T-helper 22 cell (primary cell): ENCODE results near the gene NACC2.
"Not testable (repeated sequence)": the region's sequence is repeated elsewhere in the genome, so short reads cannot be mapped to it uniquely, and the experiment has no call there.

ENCODE experiments used
- DNase-seq: peaks from one replicate; pipeline ENCODE4 v3.0.0-alpha.2; 2020; ENCODE audit warnings: low read depth

The NACC2 gene

DNA sequence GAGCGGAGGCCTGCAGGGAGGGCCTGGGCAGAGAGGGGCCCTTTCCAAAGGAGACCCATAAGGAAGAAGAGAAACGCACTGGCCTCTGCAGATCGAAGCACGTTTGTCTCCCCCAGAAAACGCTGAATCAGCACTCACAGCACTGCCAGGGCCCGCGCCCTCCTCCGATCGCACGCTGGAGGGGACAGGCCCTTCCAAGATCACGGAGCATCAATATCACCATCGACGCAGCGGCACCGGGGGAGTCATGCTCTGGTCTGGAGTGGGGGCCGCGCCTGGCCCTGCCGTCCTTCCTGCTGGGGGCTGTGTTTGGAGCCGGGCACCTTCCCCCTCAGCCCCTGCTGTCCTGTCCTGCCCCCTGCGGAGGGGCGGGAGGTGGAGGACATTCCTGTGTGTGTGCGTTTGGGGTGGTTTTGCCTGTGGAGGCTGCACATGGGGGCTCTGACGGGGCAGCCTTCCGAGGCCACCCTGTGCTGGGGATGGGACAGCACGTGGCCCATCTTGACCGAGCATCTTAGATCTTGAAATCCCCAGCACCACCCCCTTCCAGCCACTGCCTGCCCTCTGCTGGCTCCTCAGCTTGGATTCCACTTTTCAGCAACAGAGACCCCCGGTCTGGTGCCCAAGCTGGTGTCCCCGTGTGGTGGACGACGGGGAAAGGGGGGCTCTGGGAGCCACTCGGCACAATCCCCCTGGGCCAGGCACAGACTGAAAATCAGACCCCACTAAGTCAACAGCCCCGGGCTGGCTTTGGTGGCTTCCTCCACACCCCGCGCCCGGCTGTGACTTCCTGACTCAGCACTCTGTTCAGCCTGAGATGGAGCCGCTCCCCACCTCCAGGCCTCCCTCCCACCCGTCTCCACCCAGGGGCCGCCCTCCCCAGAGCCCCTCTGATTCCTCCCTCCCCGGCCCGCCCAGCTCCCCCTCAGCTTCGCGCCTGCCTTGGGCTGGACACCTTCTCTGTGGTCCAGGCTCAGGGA lies 15.3 kb upstream of the NACC2 start:
- no peak for DNase-seq

DNA sequence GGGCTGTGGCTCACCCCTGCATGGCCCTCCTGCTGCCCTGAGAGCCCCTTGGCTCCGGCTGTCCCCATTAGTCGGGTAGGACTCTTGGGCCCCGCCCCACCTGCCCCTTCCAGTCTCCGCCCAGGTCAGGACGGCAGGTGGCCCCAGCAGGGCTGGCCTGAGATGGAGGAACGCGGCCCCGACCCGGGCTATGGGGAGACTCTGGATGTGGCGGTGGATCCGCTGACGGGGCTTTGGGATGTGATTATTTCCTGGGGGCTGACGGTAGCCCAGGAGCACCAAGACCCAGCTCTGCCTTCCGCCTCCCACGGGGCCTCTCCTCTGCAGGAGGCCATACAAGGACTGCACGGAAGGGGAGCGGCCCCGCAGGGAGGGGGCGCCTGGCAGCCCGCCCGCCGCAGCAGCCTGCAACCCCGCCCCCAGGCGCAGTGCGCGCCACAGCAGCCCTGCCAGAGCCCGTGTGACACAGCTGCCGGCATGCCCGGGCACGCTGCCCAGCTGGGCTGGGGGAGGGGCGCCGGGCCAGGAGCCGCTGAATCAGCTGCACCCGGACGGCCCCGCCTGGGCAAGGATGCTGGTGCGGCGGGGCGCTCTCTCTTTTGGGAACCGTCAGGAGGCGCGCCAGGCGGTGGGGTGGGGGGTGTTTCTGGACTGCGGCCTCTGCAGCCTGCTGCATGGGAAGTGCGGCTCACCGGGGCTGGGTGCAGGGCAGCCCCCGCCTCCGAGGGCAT lies 14.4 kb upstream of the NACC2 start:
- peak; percentile 87 for DNase-seq

DNA sequence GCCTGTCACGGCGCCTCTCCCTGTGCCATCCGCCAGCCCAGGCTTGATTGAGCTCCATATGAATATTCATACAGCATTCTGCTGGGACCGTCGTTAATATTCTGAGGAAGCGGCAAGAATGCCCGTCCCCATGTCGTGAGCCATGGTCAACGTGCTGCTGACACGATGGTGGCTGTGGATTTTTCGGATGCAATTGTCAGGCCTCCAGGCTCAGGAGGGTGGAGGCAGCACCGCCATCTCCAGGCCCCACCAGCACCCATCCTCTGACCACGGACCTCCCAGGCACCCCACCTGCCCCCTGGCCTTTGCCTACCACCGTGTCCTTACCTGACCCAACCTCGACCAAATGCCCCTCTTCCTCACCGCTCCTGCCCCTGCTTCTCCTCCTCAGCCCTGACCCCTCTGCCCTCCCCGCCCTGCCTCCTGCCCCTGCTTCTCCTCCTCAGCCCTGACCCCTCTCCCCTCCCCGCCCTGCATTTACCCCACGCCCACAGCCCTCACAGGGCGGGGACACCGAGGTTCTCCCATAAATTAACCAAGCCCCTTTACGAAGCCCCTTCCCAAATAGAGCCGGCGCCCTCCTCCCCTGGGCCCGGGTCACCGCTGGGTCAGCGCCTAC lies 13.7 kb upstream of the NACC2 start:
- no peak for DNase-seq

DNA sequence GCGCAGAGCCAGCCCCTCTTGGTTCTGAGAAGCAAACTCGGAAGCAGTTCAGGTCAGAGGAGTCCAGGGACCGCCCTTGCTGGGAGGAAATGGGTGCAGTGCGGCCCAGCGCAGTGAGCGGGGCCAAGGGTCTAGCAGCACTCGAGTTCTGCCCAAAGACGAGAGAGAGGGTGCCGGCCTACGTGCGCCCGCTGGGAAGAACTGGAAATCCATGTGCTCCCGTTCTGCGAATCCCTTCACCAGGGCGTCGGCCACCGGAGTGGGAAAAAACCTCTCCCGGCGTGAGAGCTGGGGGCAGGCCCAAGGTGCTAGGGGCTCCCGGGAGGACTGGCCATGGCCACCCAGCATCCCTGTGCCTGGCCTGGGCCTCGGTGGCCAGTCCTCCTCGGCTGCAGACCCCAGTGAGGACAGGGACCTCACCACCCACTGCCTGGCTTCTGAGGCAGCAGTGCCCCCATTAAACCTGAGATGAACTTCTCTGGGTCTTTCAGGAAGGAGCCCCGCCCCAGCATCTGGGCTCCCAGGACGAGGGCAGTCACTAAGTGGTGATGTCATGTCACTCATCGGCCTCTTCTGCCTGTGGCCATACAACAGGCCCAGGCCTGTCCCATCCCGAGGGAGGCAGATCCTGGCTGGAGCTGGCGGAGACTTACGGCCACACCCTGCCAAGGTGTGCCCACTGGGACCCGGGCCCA lies 13.0 kb upstream of the NACC2 start:
- no peak for DNase-seq

DNA sequence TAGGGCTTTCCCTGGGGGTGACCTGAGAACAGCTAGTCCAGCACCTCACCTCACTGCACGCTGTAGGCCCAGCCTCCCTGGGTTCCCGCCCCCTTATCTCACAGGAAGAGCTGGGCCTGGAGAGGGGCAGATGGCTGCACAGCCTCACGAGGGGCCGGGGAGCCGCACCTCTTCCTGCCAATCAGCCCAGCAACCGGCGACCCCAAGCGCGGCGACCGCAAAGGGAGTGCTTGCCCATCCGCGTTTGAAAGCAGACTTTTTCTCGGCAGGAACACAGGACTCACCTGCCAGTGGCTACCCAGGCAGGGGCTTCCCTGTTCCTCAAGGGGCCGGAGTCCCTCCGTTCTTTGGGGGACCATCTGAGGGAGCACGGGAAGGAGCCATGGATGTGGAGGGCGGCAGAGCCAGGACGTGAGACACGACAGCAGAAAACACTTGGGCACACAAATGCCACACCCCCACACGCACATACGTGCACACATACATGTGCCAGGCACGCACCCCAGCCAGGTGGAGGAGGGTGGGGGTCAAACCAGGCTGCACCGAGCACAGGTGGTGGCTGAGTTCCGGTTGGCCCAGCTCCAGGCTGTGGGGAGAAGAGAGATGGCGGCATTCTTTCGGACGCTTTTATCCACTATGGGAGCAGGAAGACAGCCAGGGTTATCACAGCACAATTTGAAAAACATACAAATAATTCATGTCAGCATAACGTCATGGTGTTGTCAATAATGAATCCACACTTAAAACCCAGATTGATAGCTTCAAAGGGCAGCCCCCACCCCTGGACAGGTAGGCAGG lies 12.3 kb upstream of the NACC2 start:
- DNase-seq = peak; percentile 29

DNA sequence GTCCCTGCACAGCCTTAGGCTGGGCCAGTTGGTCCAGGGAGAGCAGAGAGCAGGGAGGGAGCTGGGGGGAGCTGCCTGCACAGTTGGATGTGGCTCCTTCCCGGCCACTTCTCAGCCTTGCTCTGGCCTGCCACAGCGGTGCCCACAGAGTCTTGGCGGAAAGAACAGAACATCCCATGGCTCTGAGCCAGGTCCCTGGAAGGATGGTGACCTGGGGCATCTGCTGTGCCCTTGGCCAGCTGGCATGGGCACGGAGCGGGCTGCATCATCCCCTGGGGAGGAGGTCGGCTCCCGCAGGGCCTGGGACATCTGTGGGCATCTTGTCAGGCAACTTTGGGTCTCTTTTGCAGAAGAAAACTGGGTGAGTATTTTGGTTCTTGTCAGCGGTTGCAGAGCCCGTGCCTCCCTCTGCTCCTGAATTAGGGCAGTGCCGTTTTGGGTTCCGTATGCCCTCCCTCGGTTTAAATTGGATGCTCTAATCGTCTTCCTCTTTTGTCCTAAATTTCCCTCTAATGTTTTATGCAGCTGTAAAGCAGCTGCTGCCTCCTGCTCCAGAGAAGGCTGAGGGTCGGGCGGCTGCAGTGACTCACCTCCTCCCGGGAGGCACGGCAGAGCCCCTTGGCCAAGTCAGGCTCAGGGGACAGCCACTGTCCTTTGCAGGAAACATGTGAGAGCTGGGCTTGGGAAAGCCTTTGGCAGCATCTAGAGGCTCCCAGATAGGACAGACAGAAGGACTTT lies 10.5 kb upstream of the NACC2 start:
- no peak for DNase-seq

DNA sequence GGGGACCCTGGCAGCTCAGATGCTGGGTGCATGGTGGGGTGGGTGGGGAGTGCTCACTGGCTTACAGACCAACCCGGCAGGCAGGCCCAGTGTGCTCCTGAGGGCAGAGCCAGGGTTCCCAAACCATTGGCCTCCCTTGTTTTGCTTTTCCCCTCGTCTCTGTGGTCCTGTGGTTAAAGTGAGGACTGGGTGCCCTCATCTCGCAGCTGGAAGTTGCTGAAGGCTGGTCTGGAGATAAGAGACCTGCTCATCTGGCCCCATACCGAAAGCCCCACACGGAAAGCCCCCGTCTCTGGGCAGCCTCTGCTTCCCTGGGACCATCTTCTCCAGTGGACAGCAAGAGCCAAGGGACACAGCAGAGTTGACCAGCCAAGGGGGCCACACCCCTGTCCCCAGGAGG lies 9.8 kb upstream of the NACC2 start:
- DNase-seq = no peak

DNA sequence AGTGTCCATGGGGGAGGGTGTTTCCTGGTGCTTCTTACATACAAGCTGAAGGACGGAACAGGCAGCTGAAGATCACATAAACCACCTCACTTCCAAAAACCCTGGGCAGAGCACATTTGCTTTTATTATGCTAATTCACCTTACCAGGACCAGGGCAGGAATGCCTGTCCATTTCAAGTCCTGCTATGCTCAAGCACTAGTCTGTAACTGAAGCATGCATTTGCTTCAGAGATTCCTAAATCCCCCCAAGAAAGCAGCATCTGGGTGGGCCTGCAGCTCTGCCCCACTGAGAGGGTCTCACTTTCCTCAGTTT lies 9.4 kb upstream of the NACC2 start:
- DNase-seq = no peak

DNA sequence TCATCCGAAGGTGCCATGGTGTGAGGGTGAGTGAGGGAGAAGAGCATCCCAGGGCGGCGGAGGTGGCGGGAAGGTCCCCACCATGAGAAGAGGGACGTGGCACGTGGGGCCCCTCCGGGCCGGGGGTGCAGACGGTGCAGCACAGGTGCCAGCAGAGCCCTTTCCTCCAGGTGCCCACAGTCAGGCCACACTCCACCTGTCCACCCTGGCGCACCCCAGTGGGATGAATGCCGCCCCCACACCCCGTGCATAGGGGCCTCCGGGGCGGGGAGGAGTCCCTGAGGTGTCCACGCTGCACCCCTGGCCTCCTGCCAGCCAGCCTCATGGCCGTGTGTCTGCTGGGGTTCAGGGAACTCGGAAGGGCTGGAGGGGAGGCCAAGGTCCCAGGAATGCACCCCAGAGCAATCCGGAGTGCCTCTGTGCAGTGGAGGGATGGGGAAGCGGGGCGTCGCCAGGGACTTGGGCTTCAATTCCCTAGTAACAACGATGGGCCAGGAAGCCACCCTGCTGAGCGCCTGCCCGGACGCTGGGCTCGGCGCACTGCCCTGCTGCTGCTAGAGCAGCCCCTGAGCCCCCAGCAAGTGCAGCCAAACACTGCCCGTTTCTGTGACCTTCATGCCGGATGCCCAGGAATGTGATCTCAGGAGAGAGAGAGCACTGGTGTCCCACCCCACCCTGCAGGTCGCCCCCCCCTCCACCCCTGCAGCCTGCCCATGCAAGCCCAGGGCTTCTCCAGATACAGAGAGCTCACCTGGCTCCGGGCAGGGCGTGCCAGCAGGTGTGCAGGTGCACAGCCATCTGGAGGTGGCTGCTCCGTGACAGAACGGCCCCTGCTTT lies 8.8 kb upstream of the NACC2 start:
- no peak for DNase-seq

DNA sequence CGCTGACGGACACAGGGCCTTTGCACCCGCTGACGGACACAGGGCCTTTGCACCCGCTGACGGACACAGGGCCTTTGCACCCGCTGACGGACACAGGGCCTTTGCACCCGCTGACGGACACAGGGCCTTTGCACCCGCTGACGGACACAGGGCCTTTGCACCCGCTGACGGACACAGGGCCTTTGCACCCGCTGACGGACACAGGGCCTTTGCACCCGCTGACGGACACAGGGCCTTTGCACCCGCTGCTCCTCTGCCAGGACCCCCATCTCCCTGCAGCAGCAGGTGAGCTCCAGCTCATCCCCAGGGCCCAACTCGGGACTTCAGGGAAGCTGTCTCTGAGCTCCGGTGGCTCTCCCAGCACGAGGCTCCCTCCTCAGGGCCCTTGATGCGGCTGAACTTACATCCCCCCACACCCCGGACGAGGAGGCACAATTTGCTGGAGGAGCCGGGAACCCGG lies 6.6 kb upstream of the NACC2 start:
- DNase-seq = not testable (repeated sequence)

DNA sequence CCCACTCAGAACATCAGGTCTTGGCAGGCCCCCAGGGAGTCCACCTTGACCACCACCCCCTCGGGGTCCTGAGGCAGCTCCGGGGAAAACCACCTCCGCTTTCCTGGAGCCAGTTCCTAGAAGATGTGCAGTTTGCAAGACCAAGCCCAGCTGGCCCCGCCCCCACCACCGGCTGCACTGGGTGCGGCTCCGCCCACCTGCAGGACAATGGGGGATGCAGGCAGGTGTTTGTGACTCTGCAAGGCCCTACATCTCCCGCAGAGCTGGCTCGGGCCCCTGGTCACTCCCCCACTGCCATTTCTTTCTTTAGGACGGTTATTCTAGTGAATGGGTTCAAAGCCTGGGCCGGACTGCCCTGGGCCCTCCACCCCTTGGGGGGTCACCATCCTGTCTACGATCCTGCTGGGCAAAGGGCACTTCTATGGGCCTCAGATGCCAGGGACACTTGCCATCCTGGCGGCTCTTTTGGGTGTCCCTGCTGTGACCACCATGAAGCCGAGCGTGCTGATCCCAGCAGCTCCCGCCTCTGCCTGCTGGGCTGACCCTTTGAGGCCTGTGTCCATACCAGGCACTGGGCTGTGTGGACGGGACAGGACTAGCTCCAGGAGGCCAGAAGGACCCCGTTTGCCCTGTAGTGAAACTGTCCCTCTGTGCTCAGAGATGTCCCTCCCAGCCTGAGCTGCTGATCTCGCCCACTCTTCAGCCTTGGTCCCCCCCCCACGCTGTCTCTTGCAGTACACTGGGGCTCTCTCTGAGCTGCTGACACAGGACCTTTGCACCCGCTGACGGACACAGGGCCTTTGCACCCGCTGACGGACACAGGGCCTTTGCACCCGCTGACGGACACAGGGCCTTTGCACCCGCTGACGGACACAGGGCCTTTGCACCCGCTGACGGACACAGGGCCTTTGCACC lies 5.9 kb upstream of the NACC2 start:
- DNase-seq = no peak

DNA sequence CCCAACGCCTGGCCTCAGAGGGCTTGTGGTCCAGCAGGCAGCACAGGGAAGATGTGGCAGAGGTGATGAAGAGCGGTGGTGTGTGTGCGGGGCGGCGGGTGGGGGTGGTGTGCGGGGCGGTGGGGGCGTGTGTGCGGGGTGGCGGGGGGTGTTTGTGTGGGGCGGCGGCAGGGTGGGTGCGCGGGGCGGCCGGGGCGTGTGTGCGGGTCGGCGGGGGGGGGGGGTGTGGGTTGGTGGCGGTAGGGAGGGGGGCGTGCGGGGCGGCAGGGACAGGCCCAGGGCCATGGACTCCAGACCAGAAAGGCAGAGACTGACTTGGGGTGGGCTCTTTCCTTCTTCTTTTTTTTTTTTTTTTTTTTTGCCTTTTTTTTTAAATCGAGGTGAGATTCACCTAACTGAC lies 4.5 kb upstream of the NACC2 start:
- DNase-seq = no peak

DNA sequence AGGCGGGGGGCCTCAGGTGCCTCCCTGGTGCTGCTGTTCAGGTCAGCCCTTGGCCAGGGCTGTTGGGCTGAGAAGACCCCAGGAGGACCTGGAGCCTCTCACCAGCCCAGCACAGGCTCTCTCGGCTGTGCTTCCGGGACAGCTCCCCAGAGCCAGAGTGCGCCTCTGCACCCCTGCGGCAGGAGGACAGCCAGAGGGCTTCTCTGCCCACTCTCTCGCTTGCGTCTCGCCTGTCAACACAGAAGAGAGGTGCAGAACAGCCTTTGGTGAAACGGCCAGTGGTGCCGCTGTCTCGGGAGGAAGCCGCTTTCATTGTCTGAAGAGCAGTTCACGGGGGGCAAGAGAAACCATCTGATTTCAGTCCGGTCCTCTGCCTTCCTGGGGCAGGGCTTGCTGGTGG lies 3.8 kb upstream of the NACC2 start:
- DNase-seq = no peak

DNA sequence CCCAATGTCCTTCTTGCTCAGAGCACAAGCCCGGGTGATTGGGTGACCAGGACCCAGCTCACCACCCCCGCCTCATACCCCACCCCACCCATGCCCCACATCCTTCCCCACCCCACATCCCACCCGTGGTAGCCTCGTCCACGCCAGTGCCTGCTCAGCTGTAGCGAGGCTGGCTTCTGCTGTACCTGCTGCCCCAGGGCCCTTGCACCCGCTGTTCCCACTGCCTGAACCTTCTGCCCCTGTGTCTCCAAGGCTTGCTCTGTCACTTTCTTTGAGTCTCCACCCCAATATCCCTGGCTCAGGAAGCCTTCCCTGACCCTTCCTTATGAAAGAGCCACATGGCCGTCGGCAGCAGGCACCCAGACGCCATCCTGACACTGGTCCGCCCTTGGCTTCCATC lies 3.1 kb upstream of the NACC2 start:
- DNase-seq = no peak

DNA sequence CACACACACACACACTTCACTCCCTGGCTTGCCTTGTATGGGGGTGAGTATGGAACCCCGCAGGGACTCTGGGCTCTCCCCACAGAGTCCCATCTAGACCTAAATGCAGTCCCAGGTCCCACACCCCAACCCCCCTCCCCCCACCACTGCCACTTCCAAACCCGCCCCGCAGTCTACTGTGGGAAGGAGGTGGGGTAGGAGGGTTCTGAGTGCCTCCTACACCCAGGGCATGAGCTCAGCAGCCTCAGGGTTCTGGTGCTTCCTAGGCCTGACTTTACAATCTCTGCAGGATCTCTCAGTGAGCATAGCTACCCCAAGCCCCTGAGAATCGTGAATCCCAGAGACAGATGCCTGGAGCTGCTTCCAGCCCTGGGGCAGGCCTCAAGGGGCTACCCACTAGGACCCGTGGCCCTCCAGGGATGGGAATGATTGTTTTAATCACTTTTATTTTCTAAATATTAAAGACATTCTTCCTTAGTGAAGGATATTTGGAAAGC lies 1.5 kb upstream of the NACC2 start:
- DNase-seq = no peak

DNA sequence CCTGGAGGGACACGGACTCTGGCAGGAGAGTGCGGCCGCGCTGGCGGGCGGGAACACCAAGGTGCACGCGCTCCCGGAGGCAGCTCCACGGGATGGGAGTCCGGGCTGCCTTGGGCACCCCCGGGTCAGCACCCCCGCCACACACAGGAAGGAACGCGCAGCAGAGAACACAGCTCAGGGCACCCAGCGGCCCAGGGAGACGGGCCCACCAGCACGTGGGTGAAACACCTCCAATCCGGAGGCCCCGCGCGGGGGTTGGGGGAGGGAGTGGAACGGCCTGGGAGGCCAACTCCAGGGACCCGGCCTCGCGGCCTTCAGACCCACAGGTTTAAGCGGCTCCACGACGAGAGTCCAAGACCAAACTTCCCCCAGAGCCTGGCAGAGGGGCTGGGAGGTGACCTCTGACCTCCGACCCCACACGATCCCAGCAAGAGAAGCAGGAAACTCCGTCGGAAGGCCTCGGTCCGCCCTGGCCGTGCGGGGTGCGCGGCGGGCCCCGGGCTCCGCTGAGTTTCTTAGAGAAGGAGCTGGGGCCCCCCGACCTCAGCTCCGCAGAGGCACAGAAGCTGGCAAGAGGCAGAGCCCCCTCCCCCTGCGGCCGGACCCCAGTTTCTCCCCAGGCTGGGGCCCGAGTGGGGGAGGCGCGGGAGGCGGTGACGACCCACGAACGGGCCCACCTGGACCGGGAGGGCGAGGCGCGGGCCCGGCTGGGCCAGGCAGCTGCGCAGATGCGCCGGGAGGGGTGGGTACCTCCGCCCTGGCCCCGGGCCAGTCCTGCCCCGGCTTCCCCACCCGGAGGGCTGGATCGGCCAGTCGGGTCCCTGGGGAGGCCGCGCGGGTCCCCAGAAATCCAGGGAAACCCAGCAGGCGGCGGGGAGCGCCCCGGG lies 851 bp downstream of the NACC2 start:
- DNase-seq = peak; percentile 25

DNA sequence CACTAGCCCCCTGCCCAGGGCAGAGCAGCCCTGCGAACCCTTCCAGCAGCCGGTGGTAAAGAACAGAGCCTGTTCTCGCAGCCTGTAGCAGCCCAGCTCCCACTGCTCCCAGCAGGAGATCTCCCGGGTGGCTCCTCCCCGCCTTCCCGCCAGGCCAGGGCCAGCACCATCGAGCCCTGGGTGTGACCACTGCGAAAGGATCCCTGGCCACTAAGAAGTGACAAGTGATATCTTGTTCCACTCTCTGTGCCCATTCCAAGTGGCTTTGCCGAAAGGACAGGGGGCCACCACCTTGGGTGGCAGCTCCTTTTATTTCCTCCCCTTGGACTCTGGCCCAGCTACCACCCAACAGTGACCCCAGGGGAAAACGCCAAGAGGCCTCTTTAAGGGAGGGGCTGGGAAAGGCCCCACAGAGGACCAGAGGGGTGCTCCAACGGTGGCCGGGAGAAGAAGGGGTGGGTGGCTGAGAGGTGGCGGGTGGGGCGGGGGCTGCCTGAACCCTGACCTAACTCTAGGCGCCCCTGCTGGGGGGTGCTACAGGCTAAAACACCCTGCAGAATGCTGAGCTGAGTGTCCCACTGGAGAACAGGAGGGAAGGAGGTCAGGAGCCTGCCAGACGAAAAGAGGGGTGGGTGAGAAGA lies 1.6 kb downstream of the NACC2 start:
- DNase-seq = no peak
